ENCODE results near the gene FBXO47. TPM values are rescaled to one million over a fixed set of nuclear protein-coding genes. Genes with fewer than 3 reads are reported as not detected.

Gene FBXO47
- total RNA-seq (2011; cell fraction: chromatin; rRNA removed; ENCODE audit: low replicate concordance), result not detected in 2 replicates
- not detected in 2 replicates for total RNA-seq (2011; cell fraction: nucleolus; rRNA removed)
- not detected in 2 replicates for total RNA-seq (2011; cell fraction: nucleoplasm; rRNA removed)
- total RNA-seq (2014; rRNA removed) (not detected in 2 replicates), total RNA-seq (2014; rRNA removed; fragmentation: Illumina TruSeq; extraction: Trizol) (not detected in 2 replicates), total RNA-seq (2015; rRNA removed; fragmentation: Illumina TruSeq; extraction: Trizol) (not detected in 2 replicates), total RNA-seq (2021) (not detected in 2 replicates), polyA plus RNA-seq (2011; rRNA removed) (not detected in 2 replicates), polyA plus RNA-seq (2014; fragmentation: Illumina TruSeq; extraction: Trizol) (not detected in 2 replicates), polyA plus RNA-seq (2014; fragmentation: Nextera tagmentation; extraction: Ambion mirVana) (not detected), polyA plus RNA-seq (2014; rRNA removed) (not detected in 2 replicates), polyA minus RNA-seq (2011; rRNA and poly(A)+ RNA removed) (not detected in 2 replicates), Bru-seq, nascent RNA (not detected), BruChase-seq, experiment 1, labeled RNA remaining after a 2-hour chase (not detected), BruChase-seq, experiment 2, labeled RNA remaining after a 6-hour chase (percentile 3 among the genes with signal in this experiment)
- polyA plus RNA-seq (2011; cell fraction: cytosol; rRNA removed), result not detected in 2 replicates
- not detected in 2 replicates for polyA plus RNA-seq (2011; cell fraction: nucleus; rRNA removed)
- not detected in 2 replicates for polyA plus RNA-seq (2012)
- polyA minus RNA-seq (2011; cell fraction: cytosol; rRNA and poly(A)+ RNA removed), result not detected in 2 replicates
- not detected in 2 replicates for polyA minus RNA-seq (2011; cell fraction: nucleus; rRNA and poly(A)+ RNA removed)
- long read RNA-seq, experiment 1, result 0 reads
- long read RNA-seq, experiment 2, result 0 reads
- long read RNA-seq, experiment 3, result 0 reads

- POLR2A ChIA-PET, result interaction anchor here (1.1 kb wide), 1 partner anchor 97 kb away, joined by 5 read pairs; the partner anchor contains the start of gene LASP1
- Histone ChIP-seq H3K27me3 (ENCODE audit: control insufficient read depth in 2 of 2, insufficient read depth in 2 of 2, low read length in 2 of 2) (peaks cover 0 to 3% of the 10 kb centered on the region in 2 experiments; a peak in 1 of 5 replicates), H3K36me3 (ENCODE audit: control insufficient read depth, insufficient read depth, low read length) (no peaks in the 10 kb centered on the region), H3K27ac (ENCODE audit: extremely low read depth, low read depth, low read length) (no peak within 1 kb of the TSS), H3K9me3 (replicated peaks; ENCODE audit: control insufficient read depth, insufficient read depth, low read depth, low read length) (no peaks in the 10 kb centered on the region), H3K9me1 (ENCODE audit: control insufficient read depth, insufficient read depth, low read length) (no peaks in the 10 kb centered on the region), H3K9ac (ENCODE audit: insufficient read depth in 1 of 2, low read depth in 2 of 2, low read length in 2 of 2) (no peak within 1 kb of the TSS), H3K4me1 (replicated peaks in 1 of 2; ENCODE audit: control insufficient read depth in 2 of 2, insufficient read depth in 2 of 2, low read length in 2 of 2) (no peaks in the 10 kb centered on the region), H3K4me2 (ENCODE audit: insufficient read depth, low read length) (no peak within 1 kb of the TSS), H4K20me1 (replicated peaks; ENCODE audit: control insufficient read depth, insufficient read depth, low read length) (no peaks in the 10 kb centered on the region), H2AFZ (ENCODE audit: low read depth, low read length) (peak within 1 kb of the TSS; percentile 52; the same call in 1 of the 2 replicates), H3K79me2 (ENCODE audit: control insufficient read depth, insufficient read depth, low read length) (no peaks in the 10 kb centered on the region), H3K4me3 (no peak within 1 kb of the TSS)
- DNase-seq (ENCODE audit: extremely low read depth in 1 of 4, low spot score in 3 of 4) (peak; percentile 14 to 26 (median 19)), ATAC-seq (peak; percentile 75), FAIRE-seq (no peak)
- in situ Hi-C loops (cut with MboI), result no loop called here
- CTCF ChIA-PET (ENCODE audit: low intra/inter-chr PET ratio), result no interaction called here
- intact Hi-C loops (cut with micrococcal nuclease), result no loop called here
- 71% methylated on average over 21 of the region's 21 CpGs for WGBS (ENCODE audit: insufficient coverage, low coverage, missing lambda C conversion rate)
- no TSS peak for BruUV-seq (replicated peaks)
- TF ChIP-seq PHF8 (IDR thresholded peaks at IDR 0.05; ENCODE audit: borderline replicate concordance, low read length), result no peak
- no peak for TF ChIP-seq PCBP2 (IDR thresholded peaks at IDR 0.05; ENCODE audit: low read depth, low read length, poor library complexity, severe bottlenecking)
- TF ChIP-seq ZNF699 (CRISPR knock-in tag; IDR thresholded peaks at IDR 0.05; ENCODE audit: insufficient replicate concordance), result no peak
- no peak for TF ChIP-seq HDAC8 (tag; IDR thresholded peaks at IDR 0.05)
- no peak for TF ChIP-seq AFF4 (CRISPR knock-in tag; IDR thresholded peaks at IDR 0.05)
- no peak for TF ChIP-seq EP300 (IDR thresholded peaks at IDR 0.05; ENCODE audit: low read length)
- no peak for TF ChIP-seq CGGBP1 (CRISPR knock-in tag; IDR thresholded peaks at IDR 0.05)
These were observed at the start of gene FBXO47 for GRCh38 chr17:38967290-38967738. Gene FBXO47 (minus strand): TSS chr17:38967403. CDS start chr17:38963025, 4,378 bp downstream.

Data from K562 (cell line).